ENCODE data around the gene MESP2. TPM values are rescaled to one million over a fixed set of nuclear protein-coding genes. Genes with fewer than 3 reads are reported as not detected.

Gene MESP2
- total RNA-seq, 1 experiment from 2014 or later, result not detected

GRCh38 chr15:89754361-89755154 lies 21.6 kb upstream of the MESP2 start:
- DNase-seq (ENCODE audit: unreplicated experiment), result no peak
- BruUV-seq (replicated peaks), result no TSS peak
- intact Hi-C loops (cut with micrococcal nuclease), result no loop called here
- H3K4me1 Mint-ChIP-seq (ENCODE audit: insufficient read depth, unreplicated experiment), result peaks cover 6% of the 10 kb centered on the region
- H3K4me3 Mint-ChIP-seq (ENCODE audit: unreplicated experiment), result no peak overlapping the region
- H3K36me3 Mint-ChIP-seq (ENCODE audit: insufficient read depth, unreplicated experiment), result no peaks in the 10 kb centered on the region
- no peaks in the 10 kb centered on the region for H3K9me3 Mint-ChIP-seq (ENCODE audit: unreplicated experiment)
- TF ChIP-seq CTCF (IDR thresholded peaks at IDR 0.05; ENCODE audit: unreplicated experiment), result no peak
- ChIA-PET CTCF (interaction anchor here (0.7 to 4.9 kb wide), 5 partner anchors 14 to 230 kb away, joined by 3 to 38 read pairs (median 6); no protein-coding TSS in a partner anchor), POLR2A (interaction anchor here (1.0 kb wide), 1 partner anchor 19 kb away, joined by 3 read pairs; no protein-coding TSS in a partner anchor)
- no peaks in the 10 kb centered on the region for H3K27me3 Mint-ChIP-seq (ENCODE audit: insufficient read depth, unreplicated experiment)
- no peak overlapping the region for H3K27ac Mint-ChIP-seq (ENCODE audit: low read depth, unreplicated experiment)

- Mint-ChIP-seq H3K27me3 (ENCODE audit: insufficient read depth, unreplicated experiment) (no peaks in the 10 kb centered on the region), H3K4me1 (ENCODE audit: insufficient read depth, unreplicated experiment) (peaks cover 6% of the 10 kb centered on the region), H3K9me3 (ENCODE audit: unreplicated experiment) (no peaks in the 10 kb centered on the region), H3K36me3 (ENCODE audit: insufficient read depth, unreplicated experiment) (no peaks in the 10 kb centered on the region), H3K4me3 (ENCODE audit: unreplicated experiment) (no peak overlapping the region), H3K27ac (ENCODE audit: low read depth, unreplicated experiment) (no peak overlapping the region)
- intact Hi-C loops (cut with micrococcal nuclease), result no loop called here
- ChIA-PET CTCF (interaction anchor here (0.7 to 4.9 kb wide), 5 partner anchors 14 to 229 kb away, joined by 3 to 38 read pairs (median 6); no protein-coding TSS in a partner anchor), POLR2A (interaction anchor here (1.0 to 1.1 kb wide), 2 partner anchors 18 to 131 kb away, joined by 3 to 4 read pairs; no protein-coding TSS in a partner anchor)
- no peak for TF ChIP-seq CTCF (IDR thresholded peaks at IDR 0.05; ENCODE audit: unreplicated experiment)
- DNase-seq (ENCODE audit: unreplicated experiment), result no peak
- BruUV-seq (replicated peaks), result no TSS peak
Measured at GRCh38 chr15:89755701-89756100, 20.4 kb upstream of the MESP2 start.

- intact Hi-C loops (cut with micrococcal nuclease), result no loop called here
- H3K27ac Mint-ChIP-seq (ENCODE audit: low read depth, unreplicated experiment), result no peak overlapping the region
- DNase-seq (ENCODE audit: unreplicated experiment), result no peak
- no peaks in the 10 kb centered on the region for H3K36me3 Mint-ChIP-seq (ENCODE audit: insufficient read depth, unreplicated experiment)
- H3K9me3 Mint-ChIP-seq (ENCODE audit: unreplicated experiment), result no peaks in the 10 kb centered on the region
- ChIA-PET CTCF (interaction anchor here (0.7 to 7.9 kb wide), 4 partner anchors 119 to 388 kb away, joined by 4 to 271 read pairs (median 50); no protein-coding TSS in a partner anchor), POLR2A (interaction anchor here (0.7 kb wide), 1 partner anchor 155 kb away, joined by 3 read pairs; no protein-coding TSS in a partner anchor)
- no peak for TF ChIP-seq CTCF (IDR thresholded peaks at IDR 0.05; ENCODE audit: unreplicated experiment)
- H3K4me1 Mint-ChIP-seq (ENCODE audit: insufficient read depth, unreplicated experiment), result peaks cover 16% of the 10 kb centered on the region
- no TSS peak for BruUV-seq (replicated peaks)
- H3K4me3 Mint-ChIP-seq (ENCODE audit: unreplicated experiment), result no peak overlapping the region
- no peaks in the 10 kb centered on the region for H3K27me3 Mint-ChIP-seq (ENCODE audit: insufficient read depth, unreplicated experiment)
Measured at GRCh38 chr15:89756897-89757296, 19.2 kb upstream of the MESP2 start.

- Mint-ChIP-seq H3K27me3 (ENCODE audit: insufficient read depth, unreplicated experiment) (no peaks in the 10 kb centered on the region), H3K4me3 (ENCODE audit: unreplicated experiment) (no peak overlapping the region), H3K36me3 (ENCODE audit: insufficient read depth, unreplicated experiment) (no peaks in the 10 kb centered on the region), H3K27ac (ENCODE audit: low read depth, unreplicated experiment) (no peak overlapping the region), H3K4me1 (ENCODE audit: insufficient read depth, unreplicated experiment) (peaks cover 16% of the 10 kb centered on the region), H3K9me3 (ENCODE audit: unreplicated experiment) (no peaks in the 10 kb centered on the region)
- intact Hi-C loops (cut with micrococcal nuclease), result no loop called here
- no peak for TF ChIP-seq CTCF (IDR thresholded peaks at IDR 0.05; ENCODE audit: unreplicated experiment)
- DNase-seq (ENCODE audit: unreplicated experiment), result no peak
- CTCF ChIA-PET, result interaction anchor here (0.7 to 7.9 kb wide), 7 partner anchors 14 to 329 kb away, joined by 3 to 271 read pairs (median 4); no protein-coding TSS in a partner anchor
- no TSS peak for BruUV-seq (replicated peaks)
- POLR2A ChIA-PET, result no interaction called here
Measured at GRCh38 chr15:89758283-89758682, 17.8 kb upstream of the MESP2 start.
